Tibial nerve (tissue), 4 donors: ENCODE data around the gene CTNNAL1. TPM values are rescaled to one million over a fixed set of nuclear protein-coding genes. Genes with fewer than 3 reads are reported as not detected.

Experiments used
- DNase-seq, 2 donors: peaks; one replicate each; pipeline ENCODE4 v3.0.0-alpha.2; 2019; ENCODE audit warnings: low spot score in 2 of 2
- H3K27ac ChIP-seq, 4 donors: fragments of 200-600 bp; sonication (generic) in 3 of 4; one replicate each; pipeline ENCODE4 v1.5.1; 2017 to 2019; ENCODE audit warnings: mild to moderate bottlenecking in 1 of 4
- H3K27me3 ChIP-seq, 2 donors: fragments of 200-600 bp; sonication (generic) in 1 of 2; one replicate each; pipeline versions ENCODE4 v1.5.1 to v1.6.0; 2017 to 2019
- H3K36me3 ChIP-seq, 3 donors: fragments of 200-600 bp; sonication (generic); one replicate each; pipeline ENCODE4 v1.5.1; 2018 to 2019
- H3K4me1 ChIP-seq, 4 donors: fragments of 200-600 bp; sonication (generic) in 3 of 4; one replicate each; pipeline ENCODE4 v1.5.1; 2017 to 2019
- H3K4me3 ChIP-seq, 4 donors: fragments of 200-600 bp; sonication (generic) in 3 of 4; one replicate each; pipeline ENCODE4 v1.5.1; 2017 to 2019; ENCODE audit warnings: mild to moderate bottlenecking in 1 of 4, moderate library complexity in 1 of 4
- H3K9me3 ChIP-seq, 4 donors: fragments of 200-600 bp; sonication (generic) in 3 of 4; one replicate each; pipeline ENCODE4 v1.5.1; 2017 to 2019
- EP300 ChIP-seq, 2 donors: sonication (generic); formaldehyde crosslinking; IDR thresholded peaks; one replicate each; pipeline ENCODE4 v1.6.1; 2017; ENCODE audit warnings: antibody characterized with exemption in 2 of 2, mild to moderate bottlenecking in 1 of 2
- POLR2A ChIP-seq, 2 donors: fragments of 450-650 bp; IDR thresholded peaks; one replicate each; pipeline ENCODE4 v1.6.1; 2017; ENCODE audit warnings: antibody characterized with exemption in 2 of 2, mild to moderate bottlenecking in 2 of 2, moderate library complexity in 2 of 2
- WGBS, 2 donors: methylation state at CpG; one replicate each; pipeline ENCODE4 v1.1.5; 2018; 5-methylcytosine and 5-hydroxymethylcytosine counted together
- total RNA-seq, 4 donors: library from RNA; depleted of rRNA; stranded (reverse); fragments of >200 nt; gene quantifications; one replicate each; pipeline ENCODE4 v1.1.0, GENCODE V29; 2016
- TF ChIP-seq, protein P1 (sequence below), 5 experiments: fragments of 200-600 bp in 3 of 5; fragments of 450-650 bp in 2 of 5; sonication (generic) in 3 of 5; IDR thresholded peaks; one replicate each; pipeline ENCODE4 v1.5.1; 2016 to 2019; ENCODE audit warnings: antibody characterized with exemption in 5 of 5, mild to moderate bottlenecking in 3 of 5, moderate library complexity in 2 of 5

Gene CTNNAL1
- total RNA-seq, 4 donors from 2014 or later = 52.8 to 144 (median 118) TPM

DNA sequence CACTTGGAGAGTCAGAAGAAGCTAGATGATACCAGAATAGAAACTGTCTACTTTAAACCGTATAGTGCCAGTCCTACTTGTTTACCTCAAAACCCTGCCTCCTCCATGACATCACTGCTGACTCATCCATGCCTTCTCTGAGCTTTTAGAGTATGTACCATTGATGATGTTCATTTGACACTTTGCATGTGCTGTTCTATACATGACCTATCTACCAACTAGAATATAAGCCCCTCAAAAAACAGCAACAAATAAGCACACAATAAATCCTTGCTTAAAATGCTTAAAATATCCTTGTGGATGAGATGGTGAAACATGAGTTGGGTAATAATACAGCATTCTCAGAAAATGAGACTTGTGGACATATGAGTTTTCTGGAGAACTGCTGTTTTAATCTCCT lies 2.6 kb downstream of the CTNNAL1 start:
- H3K27me3 ChIP-seq = no peaks in the 10 kb centered on the region
- WGBS, 2 donors = 29 to 32% methylated on average over 1 of the region's 1 CpG
- H3K4me3 ChIP-seq = peak overlapping the region in 2 of 4 donors; percentile 63 to 87
- H3K36me3 ChIP-seq = no peaks in the 10 kb centered on the region
- DNase-seq = no peak
- peak overlapping the region; percentile 88 to 99 (median 90) for H3K27ac ChIP-seq
- no peaks in the 10 kb centered on the region for H3K9me3 ChIP-seq
- peak in 1 of 2 donors; percentile 28 for TF ChIP-seq POLR2A (IDR thresholded peaks at IDR 0.05)
- peak in 1 of 2 donors; percentile 70 for TF ChIP-seq EP300 (IDR thresholded peaks at IDR 0.05)
- TF ChIP-seq, protein P1, sequence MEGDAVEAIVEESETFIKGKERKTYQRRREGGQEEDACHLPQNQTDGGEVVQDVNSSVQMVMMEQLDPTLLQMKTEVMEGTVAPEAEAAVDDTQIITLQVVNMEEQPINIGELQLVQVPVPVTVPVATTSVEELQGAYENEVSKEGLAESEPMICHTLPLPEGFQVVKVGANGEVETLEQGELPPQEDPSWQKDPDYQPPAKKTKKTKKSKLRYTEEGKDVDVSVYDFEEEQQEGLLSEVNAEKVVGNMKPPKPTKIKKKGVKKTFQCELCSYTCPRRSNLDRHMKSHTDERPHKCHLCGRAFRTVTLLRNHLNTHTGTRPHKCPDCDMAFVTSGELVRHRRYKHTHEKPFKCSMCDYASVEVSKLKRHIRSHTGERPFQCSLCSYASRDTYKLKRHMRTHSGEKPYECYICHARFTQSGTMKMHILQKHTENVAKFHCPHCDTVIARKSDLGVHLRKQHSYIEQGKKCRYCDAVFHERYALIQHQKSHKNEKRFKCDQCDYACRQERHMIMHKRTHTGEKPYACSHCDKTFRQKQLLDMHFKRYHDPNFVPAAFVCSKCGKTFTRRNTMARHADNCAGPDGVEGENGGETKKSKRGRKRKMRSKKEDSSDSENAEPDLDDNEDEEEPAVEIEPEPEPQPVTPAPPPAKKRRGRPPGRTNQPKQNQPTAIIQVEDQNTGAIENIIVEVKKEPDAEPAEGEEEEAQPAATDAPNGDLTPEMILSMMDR (IDR thresholded peaks at IDR 0.05) = no peak
- peaks cover 0 to 56% (median 12%) of the 10 kb centered on the region in 4 donors for H3K4me1 ChIP-seq

DNA sequence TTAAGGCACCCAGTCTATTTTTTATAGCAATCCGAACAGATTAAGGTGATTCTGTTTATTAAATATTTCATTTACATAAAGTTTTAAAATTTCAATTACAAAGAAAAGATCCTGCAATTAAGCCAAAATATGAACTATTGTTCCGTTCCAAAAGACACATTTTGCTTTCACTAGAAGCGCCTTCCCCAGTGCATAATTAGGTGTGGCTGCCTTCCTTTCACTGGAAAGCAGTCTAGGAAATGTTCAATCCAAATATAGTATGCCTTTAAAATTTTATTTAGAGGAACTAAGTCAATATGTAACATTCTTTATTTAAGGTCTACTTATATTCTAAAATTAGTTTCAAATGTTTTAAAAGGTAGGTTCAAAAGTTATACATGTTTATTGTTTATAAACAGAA lies 7.6 kb downstream of the CTNNAL1 start:
- Histone ChIP-seq H3K27ac (peak overlapping the region in 2 of 4 donors; percentile 23 to 70), H3K4me1 (peaks cover 0 to 35% (median 0%) of the 10 kb centered on the region in 4 donors), H3K4me3 (no peak overlapping the region), H3K27me3 (no peaks in the 10 kb centered on the region), H3K9me3 (peaks cover 0 to 13% (median 6%) of the 10 kb centered on the region in 4 donors), H3K36me3 (peaks cover 0 to 29% (median 0%) of the 10 kb centered on the region in 3 donors)
- 27 to 30% methylated on average over 3 of the region's 3 CpGs for WGBS, 2 donors
- no peak for TF ChIP-seq POLR2A (IDR thresholded peaks at IDR 0.05)
- no peak for TF ChIP-seq EP300 (IDR thresholded peaks at IDR 0.05)
- TF ChIP-seq, protein P1 (IDR thresholded peaks at IDR 0.05) = no peak
- no peak for DNase-seq

DNA sequence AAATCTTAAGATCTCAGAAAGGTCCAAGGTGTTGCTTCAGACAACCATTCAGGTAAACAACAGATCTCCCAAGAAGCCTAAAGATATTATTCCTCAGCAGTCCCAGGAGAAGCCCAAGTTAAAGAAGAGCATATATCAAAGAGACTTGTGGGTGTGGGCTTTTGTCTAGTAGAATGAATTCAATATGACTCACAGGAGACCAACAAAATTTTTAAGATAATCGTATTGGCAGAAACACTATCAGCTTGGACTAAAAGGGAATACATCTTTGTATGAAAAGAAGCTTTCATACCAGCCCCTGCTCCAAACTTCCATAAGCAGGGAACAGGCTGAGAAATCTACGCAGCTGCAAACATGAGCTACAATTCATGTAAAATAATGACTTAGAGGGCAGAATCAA lies 10.2 kb downstream of the CTNNAL1 start:
- no peak for TF ChIP-seq POLR2A (IDR thresholded peaks at IDR 0.05)
- TF ChIP-seq, protein P1 (IDR thresholded peaks at IDR 0.05) = no peak
- TF ChIP-seq EP300 (IDR thresholded peaks at IDR 0.05) = no peak
- Histone ChIP-seq H3K4me1 (peaks cover 0 to 21% (median 0%) of the 10 kb centered on the region in 4 donors), H3K27ac (no peak overlapping the region), H3K4me3 (no peak overlapping the region), H3K27me3 (no peaks in the 10 kb centered on the region), H3K9me3 (peaks cover 0 to 13% (median 6%) of the 10 kb centered on the region in 4 donors), H3K36me3 (peaks cover 0 to 34% (median 0%) of the 10 kb centered on the region in 3 donors)
- DNase-seq = no peak
- WGBS, 2 donors = 94 to 98% methylated on average over 2 of the region's 2 CpGs

DNA sequence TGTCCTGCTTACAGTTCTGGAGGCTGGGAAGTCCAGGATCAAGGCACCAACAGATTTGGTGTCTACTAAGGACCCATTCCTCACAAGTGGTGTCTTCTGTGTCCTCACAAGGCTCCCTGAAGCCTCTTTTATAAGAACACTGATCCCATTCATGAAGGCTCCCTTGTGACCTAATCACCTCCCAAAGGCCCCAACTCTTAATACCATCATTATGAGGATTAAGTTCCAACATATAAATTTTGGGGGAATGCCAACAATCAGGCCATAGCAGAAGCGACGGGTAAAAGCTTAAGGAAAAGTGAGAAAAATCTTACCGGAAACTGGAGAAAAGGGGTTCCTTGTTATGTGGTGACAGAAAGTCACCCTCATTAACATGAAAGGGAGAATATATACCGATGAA lies 11.2 kb downstream of the CTNNAL1 start:
- 53 to 66% methylated on average over 4 of the region's 4 CpGs for WGBS, 2 donors
- TF ChIP-seq, protein P1 (IDR thresholded peaks at IDR 0.05) = no peak
- TF ChIP-seq EP300 (IDR thresholded peaks at IDR 0.05) = no peak
- no peak for TF ChIP-seq POLR2A (IDR thresholded peaks at IDR 0.05)

DNA sequence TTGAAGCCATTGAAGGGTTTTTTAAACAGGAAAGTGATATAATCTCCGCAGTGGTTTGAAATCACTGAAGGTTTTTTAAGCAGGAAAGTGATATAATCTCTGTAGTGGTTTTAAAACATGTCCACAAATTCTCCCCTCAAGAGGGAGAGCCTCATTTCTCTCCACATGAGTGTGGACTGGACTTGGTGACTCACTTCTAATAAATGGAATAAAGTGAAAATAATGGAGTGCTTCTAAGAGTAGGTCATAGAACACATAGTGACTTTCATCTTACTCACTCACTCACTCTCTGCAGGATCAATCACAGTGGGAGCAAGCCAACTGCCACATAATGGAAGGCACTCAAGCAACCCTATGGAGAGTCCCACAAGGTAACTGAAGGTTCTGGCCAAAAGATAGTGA lies 12.0 kb downstream of the CTNNAL1 start:
- Histone ChIP-seq H3K9me3 (peaks cover 0 to 13% (median 6%) of the 10 kb centered on the region in 4 donors), H3K27me3 (no peaks in the 10 kb centered on the region), H3K4me1 (peaks cover 0 to 24% (median 2%) of the 10 kb centered on the region in 4 donors), H3K36me3 (peaks cover 0 to 34% (median 0%) of the 10 kb centered on the region in 3 donors), H3K27ac (peak overlapping the region in 1 of 4 donors; percentile 37), H3K4me3 (no peak overlapping the region)
- TF ChIP-seq EP300 (IDR thresholded peaks at IDR 0.05) = no peak
- TF ChIP-seq, protein P1 (IDR thresholded peaks at IDR 0.05) = no peak
- no peak for TF ChIP-seq POLR2A (IDR thresholded peaks at IDR 0.05)
- WGBS, 2 donors = 88 to 90% methylated on average over 1 of the region's 1 CpG
- DNase-seq = no peak

More for the DNA sequence above, 11.2 kb downstream of the CTNNAL1 start:
- Histone ChIP-seq H3K27me3 (no peaks in the 10 kb centered on the region), H3K9me3 (peaks cover 0 to 13% (median 6%) of the 10 kb centered on the region in 4 donors), H3K4me3 (no peak overlapping the region), H3K27ac (peak overlapping the region in 1 of 4 donors; percentile 37), H3K4me1 (peaks cover 0 to 24% (median 0%) of the 10 kb centered on the region in 4 donors), H3K36me3 (peaks cover 0 to 34% (median 0%) of the 10 kb centered on the region in 3 donors)
- DNase-seq = no peak
